Left ventricle myocardium inferior (tissue), 1 donor: ENCODE measurements around the gene DPEP3. TPM values are rescaled to one million over a fixed set of nuclear protein-coding genes. Genes with fewer than 3 reads are reported as not detected.

Source experiments
- DNase-seq: peaks from one replicate; pipeline ENCODE4 v3.0.0-alpha.2; 2020
- H3K27ac ChIP-seq: fragments of 200-600 bp; replicated peaks from 2 replicates; pipeline ENCODE4 v1.8.0; 2021
- H3K27me3 ChIP-seq: fragments of 200-600 bp; 2 replicates; pipeline ENCODE4 v1.8.0; 2021; ENCODE audit warnings: low read depth
- H3K36me3 ChIP-seq: fragments of 200-600 bp; 2 replicates; pipeline ENCODE4 v1.8.0; 2021
- H3K4me1 ChIP-seq: fragments of 200-600 bp; 2 replicates; pipeline ENCODE4 v1.8.0; 2021
- H3K4me3 ChIP-seq: fragments of 200-600 bp; 2 replicates; pipeline ENCODE4 v1.8.0; 2021; ENCODE audit warnings: mild to moderate bottlenecking, moderate library complexity
- H3K9me3 ChIP-seq: fragments of 200-600 bp; replicated peaks from 2 replicates; pipeline ENCODE4 v1.8.0; 2021
- CTCF ChIP-seq: fragments of 200-600 bp; IDR thresholded peaks from 2 replicates; pipeline ENCODE4 v1.8.0; 2021; ENCODE audit warnings: antibody characterized with exemption, mild to moderate bottlenecking, borderline replicate concordance
- intact Hi-C: fragments of 100-400 bp; cut with micrococcal nuclease; formaldehyde crosslinking; loops from one replicate; pipeline ENCODE4 v1.11.0; 2022
- total RNA-seq: library from RNA; stranded (reverse); fragmentation: NEBNext Ultra II Directional; extraction: Animal tissue kit (Norgen Biotek cat#: 25700); gene quantifications from one replicate; pipeline ENCODE4 v1.2.1, GENCODE V29; 2021
- donor health status: DM: no; HTN: yes; CAD: no; lungs with severe emphysema.

The DPEP3 gene
- total RNA-seq, 1 donor from 2014 or later = not detected

- H3K4me3 ChIP-seq = no peak overlapping the region
- intact Hi-C loops = no loop called here
- peak overlapping the region; percentile 12 for H3K27ac ChIP-seq
- no peak for DNase-seq
- peaks cover 47% of the 10 kb centered on the region for H3K4me1 ChIP-seq
- no peaks in the 10 kb centered on the region for H3K27me3 ChIP-seq
- H3K36me3 ChIP-seq = peaks cover 98% of the 10 kb centered on the region
- H3K9me3 ChIP-seq = no peaks in the 10 kb centered on the region
- TF ChIP-seq CTCF = no peak
These were observed 26.5 kb downstream of the DPEP3 start for GRCh38 chr16:67953641-67954375.

GRCh38 chr16:67951485-67951884 is 28.8 kb downstream of the DPEP3 start:
- Histone ChIP-seq H3K4me3 (no peak overlapping the region), H3K9me3 (no peaks in the 10 kb centered on the region), H3K4me1 (peaks cover 53% of the 10 kb centered on the region), H3K36me3 (peaks cover 98% of the 10 kb centered on the region), H3K27me3 (no peaks in the 10 kb centered on the region), H3K27ac (peak overlapping the region; percentile 68)
- no peak for TF ChIP-seq CTCF
- peak; percentile 77 for DNase-seq
- intact Hi-C loops = no loop called here

- no peak for DNase-seq
- Histone ChIP-seq H3K27ac (no peak overlapping the region), H3K27me3 (no peaks in the 10 kb centered on the region), H3K36me3 (peaks cover 98% of the 10 kb centered on the region), H3K4me3 (no peak overlapping the region), H3K9me3 (no peaks in the 10 kb centered on the region), H3K4me1 (peaks cover 64% of the 10 kb centered on the region)
- intact Hi-C loops = no loop called here
- no peak for TF ChIP-seq CTCF
These were observed 29.9 kb downstream of the DPEP3 start for GRCh38 chr16:67950335-67950843.

GRCh38 chr16:67949645-67950044 is 30.7 kb downstream of the DPEP3 start:
- Histone ChIP-seq H3K4me1 (peaks cover 65% of the 10 kb centered on the region), H3K9me3 (no peaks in the 10 kb centered on the region), H3K36me3 (peaks cover 98% of the 10 kb centered on the region), H3K4me3 (no peak overlapping the region), H3K27me3 (no peaks in the 10 kb centered on the region), H3K27ac (no peak overlapping the region)
- TF ChIP-seq CTCF = no peak
- intact Hi-C loops = no loop called here
- DNase-seq = no peak

- H3K4me1 ChIP-seq = peaks cover 72% of the 10 kb centered on the region
- peak overlapping the region; percentile 80 for H3K27ac ChIP-seq
- DNase-seq = no peak
- no peaks in the 10 kb centered on the region for H3K27me3 ChIP-seq
- H3K4me3 ChIP-seq = no peak overlapping the region
- peaks cover 92% of the 10 kb centered on the region for H3K36me3 ChIP-seq
- intact Hi-C loops = no loop called here
- H3K9me3 ChIP-seq = no peaks in the 10 kb centered on the region
- TF ChIP-seq CTCF = no peak
These were observed 32.3 kb downstream of the DPEP3 start for GRCh38 chr16:67948015-67948414.
